ENCODE data around the gene DYNC1LI2. TPM values are rescaled to one million over a fixed set of nuclear protein-coding genes. Genes with fewer than 3 reads are reported as not detected.
"Not testable (repeated sequence)": the region's sequence is repeated elsewhere in the genome, so short reads cannot be mapped to it uniquely, and the experiment has no call there.

The DYNC1LI2 gene
- total RNA-seq, result 10 to 100 TPM; 57.4 to 80.3 (median 62.6) TPM

DNA sequence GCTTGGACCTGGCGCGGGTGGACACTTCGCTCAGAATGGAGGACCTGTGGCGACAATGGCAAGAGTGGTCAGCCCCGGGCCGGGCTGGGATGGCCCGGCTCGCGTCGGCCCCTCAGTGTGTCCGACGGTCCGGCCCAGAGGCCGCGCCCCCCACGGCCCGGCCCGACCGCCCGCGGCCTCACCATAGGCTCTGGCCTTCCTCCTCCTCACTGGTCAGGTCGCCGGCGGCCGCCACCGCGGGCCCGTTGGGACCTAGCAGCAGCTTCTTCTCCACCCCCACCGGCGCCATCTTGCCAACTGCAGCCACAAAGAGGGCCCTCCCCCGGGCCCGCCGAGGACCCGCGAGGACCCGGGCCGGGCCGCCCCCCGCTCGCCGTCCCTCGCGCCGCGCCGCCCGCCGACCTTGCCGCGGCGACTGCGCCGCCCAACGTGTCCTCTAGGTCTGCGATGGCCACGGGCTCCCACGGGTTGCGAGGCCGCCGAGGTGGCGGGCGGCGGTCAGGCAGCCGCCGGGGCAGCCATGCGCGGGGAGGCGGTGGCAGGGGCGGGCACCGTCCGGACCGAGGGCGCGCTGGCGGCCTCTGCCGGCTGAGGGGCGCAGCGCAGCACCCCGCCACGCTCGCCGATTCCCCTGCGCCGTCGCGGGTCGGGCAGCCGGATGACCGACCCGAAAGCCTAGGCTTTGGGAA is at the start of gene DYNC1LI2:
Gene DYNC1LI2, minus strand, starts transcription at position 307 of the 689 bp plus-strand sequence. Its CDS starts 18 bp downstream, at position 289.
- peaks cover 15 to 25% of the 10 kb centered on the region in 2 donors for H3K4me1 ChIP-seq

DNA sequence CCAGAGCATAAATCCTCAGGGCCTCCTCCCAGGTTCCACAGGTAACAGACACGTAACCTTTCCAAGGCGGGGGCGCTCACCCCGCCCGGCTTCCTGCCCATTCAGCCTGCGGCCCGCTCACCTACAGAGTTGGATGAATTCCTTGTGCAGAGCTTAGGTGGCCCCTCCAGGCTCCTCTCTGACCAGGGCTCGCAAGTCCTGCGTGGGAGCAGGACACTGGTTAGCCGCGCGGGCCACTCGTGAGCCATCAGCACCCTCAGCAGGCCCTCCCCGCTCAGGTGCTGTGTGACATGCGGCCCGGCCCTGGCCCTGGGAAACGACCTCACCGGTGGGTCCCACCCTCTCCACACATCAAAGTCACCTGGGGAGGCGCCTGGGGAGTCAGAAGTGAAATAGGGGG is 49.4 kb upstream of the DYNC1LI2 start:
- no peaks in the 10 kb centered on the region for H3K4me1 ChIP-seq
- no peaks in the 10 kb centered on the region for H3K27me3 ChIP-seq
- no peaks in the 10 kb centered on the region for H3K9me3 ChIP-seq
- ATAC-seq, result no peak
- H3K36me3 ChIP-seq, result peaks cover 0 to 44% of the 10 kb centered on the region in 2 donors
- DNase-seq, result no peak
- no peak overlapping the region for H3K27ac ChIP-seq
- in situ Hi-C loops (cut with MboI; ENCODE audit: low sequenced_read_pairs in 4 of 4) (no loop called here), intact Hi-C loops (cut with DNase I; ENCODE audit: low total_unique reads) (no loop called here)
- H3K4me3 ChIP-seq, result no peak overlapping the region
- TF ChIP-seq POLR2A (IDR thresholded peaks at IDR 0.05), result no peak
- TF ChIP-seq, protein P1, sequence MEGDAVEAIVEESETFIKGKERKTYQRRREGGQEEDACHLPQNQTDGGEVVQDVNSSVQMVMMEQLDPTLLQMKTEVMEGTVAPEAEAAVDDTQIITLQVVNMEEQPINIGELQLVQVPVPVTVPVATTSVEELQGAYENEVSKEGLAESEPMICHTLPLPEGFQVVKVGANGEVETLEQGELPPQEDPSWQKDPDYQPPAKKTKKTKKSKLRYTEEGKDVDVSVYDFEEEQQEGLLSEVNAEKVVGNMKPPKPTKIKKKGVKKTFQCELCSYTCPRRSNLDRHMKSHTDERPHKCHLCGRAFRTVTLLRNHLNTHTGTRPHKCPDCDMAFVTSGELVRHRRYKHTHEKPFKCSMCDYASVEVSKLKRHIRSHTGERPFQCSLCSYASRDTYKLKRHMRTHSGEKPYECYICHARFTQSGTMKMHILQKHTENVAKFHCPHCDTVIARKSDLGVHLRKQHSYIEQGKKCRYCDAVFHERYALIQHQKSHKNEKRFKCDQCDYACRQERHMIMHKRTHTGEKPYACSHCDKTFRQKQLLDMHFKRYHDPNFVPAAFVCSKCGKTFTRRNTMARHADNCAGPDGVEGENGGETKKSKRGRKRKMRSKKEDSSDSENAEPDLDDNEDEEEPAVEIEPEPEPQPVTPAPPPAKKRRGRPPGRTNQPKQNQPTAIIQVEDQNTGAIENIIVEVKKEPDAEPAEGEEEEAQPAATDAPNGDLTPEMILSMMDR (IDR thresholded peaks at IDR 0.05 in 4 of 5, conservative IDR thresholded peaks at IDR 0.05 in 1 of 5), result no peak

More for the DNA sequence above, at the start of gene DYNC1LI2:
- DNase-seq, result peak; percentile 57 to 66
- H3K9me3 ChIP-seq, result no peaks in the 10 kb centered on the region
- ATAC-seq, result peak; percentile 96 to 97
- peak within 1 kb of the TSS; percentile 78 to 96 (median 92) for H3K27ac ChIP-seq
- TF ChIP-seq POLR2A (IDR thresholded peaks at IDR 0.05), result peak in 1 of 2 donors; percentile 37
- TF ChIP-seq, protein P1 (IDR thresholded peaks at IDR 0.05 in 4 of 5, conservative IDR thresholded peaks at IDR 0.05 in 1 of 5), result peak; percentile 73 to 99 (median 97)
- intact Hi-C loops (cut with DNase I; ENCODE audit: low total_unique reads), result loop anchor here (1.0 to 2.0 kb wide), 5 partner anchors 10 to 143 kb away; partner anchors contain the start of gene CMTM4
- H3K36me3 ChIP-seq, result peaks cover 0 to 24% of the 10 kb centered on the region in 2 donors
- no peaks in the 10 kb centered on the region for H3K27me3 ChIP-seq
- peak within 1 kb of the TSS; percentile 74 to 98 (median 91) for H3K4me3 ChIP-seq
- in situ Hi-C loops (cut with MboI; ENCODE audit: low sequenced_read_pairs in 4 of 4), result no loop called here

DNA sequence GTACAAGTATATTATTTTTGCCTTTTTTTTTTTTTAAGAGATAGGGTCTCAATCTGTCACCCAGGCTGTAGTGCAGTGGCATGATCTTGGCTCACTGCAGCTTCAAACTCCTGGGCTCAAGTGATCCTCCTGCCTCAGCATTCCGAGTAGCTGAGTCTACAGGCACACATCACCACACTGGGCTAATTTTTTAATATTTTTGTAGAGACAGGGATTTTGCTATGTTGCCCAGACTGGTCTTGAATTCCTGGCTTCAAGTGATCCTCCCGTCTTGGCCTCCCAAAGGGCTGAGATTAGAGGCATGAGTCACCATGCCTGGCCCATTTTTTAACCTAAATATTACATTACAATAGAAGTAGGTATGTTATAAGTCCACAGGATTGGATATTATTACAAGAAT is 46.8 kb upstream of the DYNC1LI2 start:
- H3K27me3 ChIP-seq, result no peaks in the 10 kb centered on the region
- in situ Hi-C loops (cut with MboI; ENCODE audit: low sequenced_read_pairs in 4 of 4) (no loop called here), intact Hi-C loops (cut with DNase I; ENCODE audit: low total_unique reads) (no loop called here)
- TF ChIP-seq, protein P1 (IDR thresholded peaks at IDR 0.05 in 4 of 5, conservative IDR thresholded peaks at IDR 0.05 in 1 of 5), result no peak
- TF ChIP-seq POLR2A (IDR thresholded peaks at IDR 0.05), result no peak
- no peak for ATAC-seq
- H3K27ac ChIP-seq, result no peak overlapping the region
- no peaks in the 10 kb centered on the region for H3K9me3 ChIP-seq
- H3K4me1 ChIP-seq, result no peaks in the 10 kb centered on the region
- H3K4me3 ChIP-seq, result no peak overlapping the region
- DNase-seq, result no peak
- peaks cover 0 to 18% of the 10 kb centered on the region in 2 donors for H3K36me3 ChIP-seq

DNA sequence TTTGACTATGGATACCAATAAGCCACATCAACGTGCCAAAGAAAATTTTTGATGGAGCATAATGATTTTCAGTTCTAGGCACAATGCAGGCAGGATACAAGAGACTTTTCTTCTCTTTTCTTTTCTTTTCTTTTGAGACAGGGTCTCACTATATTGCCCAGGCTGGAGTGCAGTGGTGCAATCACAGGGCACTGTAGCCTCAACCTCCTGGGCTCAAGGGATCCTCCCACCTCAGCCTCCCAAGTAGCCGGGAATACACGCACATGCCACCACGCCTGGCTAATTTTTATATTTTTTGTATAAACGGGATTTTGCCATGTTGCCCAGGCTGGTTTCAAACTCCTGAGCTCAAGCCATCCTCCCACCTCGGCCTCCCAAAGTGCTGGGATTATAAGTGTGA is 42.6 kb upstream of the DYNC1LI2 start:
- DNase-seq; H3K36me3 ChIP-seq; H3K9me3 ChIP-seq; ATAC-seq; H3K4me3 ChIP-seq; H3K27me3 ChIP-seq; H3K27ac ChIP-seq; intact Hi-C loops (cut with DNase I; ENCODE audit: low total_unique reads); in situ Hi-C loops (cut with MboI; ENCODE audit: low sequenced_read_pairs in 4 of 4); H3K4me1 ChIP-seq: not testable (repeated sequence)

DNA sequence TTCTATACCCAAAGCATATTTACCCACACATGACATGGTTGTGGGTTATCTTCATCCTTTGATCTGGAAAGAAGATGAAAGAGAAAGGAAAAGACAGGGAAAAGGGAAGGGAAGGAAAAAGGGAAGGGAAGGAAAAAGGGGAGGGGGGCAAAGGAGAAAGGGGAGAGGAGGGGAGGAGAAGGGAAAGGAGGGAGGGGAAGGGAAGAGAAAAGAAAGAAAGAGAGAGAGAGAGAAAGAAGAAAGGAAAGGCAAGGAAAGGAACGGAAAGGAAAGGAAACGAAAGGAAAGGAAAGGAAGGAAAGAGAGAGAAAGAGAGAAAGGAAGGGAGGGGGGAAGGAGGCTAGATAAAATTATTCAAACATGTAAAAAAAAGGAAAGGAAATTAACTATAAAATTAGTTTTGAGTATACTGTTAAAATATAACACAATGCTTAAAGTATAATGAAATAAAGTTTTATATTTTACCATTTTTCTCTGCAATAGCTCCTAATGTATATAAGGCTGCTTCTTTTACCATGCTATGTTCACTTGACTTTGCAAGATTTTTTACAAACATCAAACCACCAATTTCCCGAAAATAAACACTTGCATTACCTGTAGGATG is 38.8 kb upstream of the DYNC1LI2 start:
- no peak for ATAC-seq
- intact Hi-C loops (cut with DNase I; ENCODE audit: low total_unique reads), result no loop called here
- TF ChIP-seq POLR2A (IDR thresholded peaks at IDR 0.05), result no peak
- TF ChIP-seq, protein P1 (IDR thresholded peaks at IDR 0.05 in 4 of 5, conservative IDR thresholded peaks at IDR 0.05 in 1 of 5), result no peak

More for the DNA sequence above, 38.8 kb upstream of the DYNC1LI2 start:
- no peaks in the 10 kb centered on the region for H3K36me3 ChIP-seq
- in situ Hi-C loops (cut with MboI; ENCODE audit: low sequenced_read_pairs in 4 of 4), result no loop called here
- no peak overlapping the region for H3K4me3 ChIP-seq
- H3K4me1 ChIP-seq, result no peaks in the 10 kb centered on the region
- H3K27me3 ChIP-seq, result no peaks in the 10 kb centered on the region
- H3K9me3 ChIP-seq, result no peaks in the 10 kb centered on the region
- H3K27ac ChIP-seq, result no peak overlapping the region
- DNase-seq, result no peak

Data from gastrocnemius medialis (tissue), 4 donors.